ENCODE measurements around the gene STAM.

Gene STAM

GRCh38 chr10:17644485-17644943 is 563 bp downstream of the STAM start:
- TF ChIP-seq SIN3A (IDR thresholded peaks at IDR 0.05; ENCODE audit: borderline replicate concordance, insufficient read depth, low read length) (no peak), REST (IDR thresholded peaks at IDR 0.05; ENCODE audit: insufficient read depth in 1 of 2, low read depth in 2 of 2, low read length in 2 of 2) (no peak), POLR2AphosphoS5 (IDR thresholded peaks at IDR 0.05; ENCODE audit: low read depth, low read length) (no peak), FOXP2 (optimal IDR thresholded peaks at IDR 0.05; ENCODE audit: borderline replicate concordance, extremely low read depth, extremely low read length, insufficient read depth) (no peak), TAF1 (IDR thresholded peaks at IDR 0.05; ENCODE audit: borderline replicate concordance, insufficient read depth, low read length) (no peak)

GRCh38 chr10:17645621-17646345 is 1.8 kb downstream of the STAM start:
- TF ChIP-seq SIN3A (IDR thresholded peaks at IDR 0.05; ENCODE audit: borderline replicate concordance, insufficient read depth, low read length) (no peak), REST (IDR thresholded peaks at IDR 0.05; ENCODE audit: insufficient read depth in 1 of 2, low read depth in 2 of 2, low read length in 2 of 2) (no peak), FOXP2 (optimal IDR thresholded peaks at IDR 0.05; ENCODE audit: borderline replicate concordance, extremely low read depth, extremely low read length, insufficient read depth) (no peak), POLR2AphosphoS5 (IDR thresholded peaks at IDR 0.05; ENCODE audit: low read depth, low read length) (no peak), TAF1 (IDR thresholded peaks at IDR 0.05; ENCODE audit: borderline replicate concordance, insufficient read depth, low read length) (no peak)

- TF ChIP-seq FOXP2 (optimal IDR thresholded peaks at IDR 0.05; ENCODE audit: borderline replicate concordance, extremely low read depth, extremely low read length, insufficient read depth) = no peak
- no peak for TF ChIP-seq POLR2AphosphoS5 (IDR thresholded peaks at IDR 0.05; ENCODE audit: low read depth, low read length)
- TF ChIP-seq TAF1 (IDR thresholded peaks at IDR 0.05; ENCODE audit: borderline replicate concordance, insufficient read depth, low read length) = no peak
- no peak for TF ChIP-seq REST (IDR thresholded peaks at IDR 0.05; ENCODE audit: insufficient read depth in 1 of 2, low read depth in 2 of 2, low read length in 2 of 2)
- TF ChIP-seq SIN3A (IDR thresholded peaks at IDR 0.05; ENCODE audit: borderline replicate concordance, insufficient read depth, low read length) = no peak
Measured at GRCh38 chr10:17647326-17647725, 3.4 kb downstream of the STAM start.

GRCh38 chr10:17648243-17649035 is 4.5 kb downstream of the STAM start:
- TF ChIP-seq REST (IDR thresholded peaks at IDR 0.05; ENCODE audit: insufficient read depth in 1 of 2, low read depth in 2 of 2, low read length in 2 of 2) (no peak), SIN3A (IDR thresholded peaks at IDR 0.05; ENCODE audit: borderline replicate concordance, insufficient read depth, low read length) (no peak), POLR2AphosphoS5 (IDR thresholded peaks at IDR 0.05; ENCODE audit: low read depth, low read length) (no peak), TAF1 (IDR thresholded peaks at IDR 0.05; ENCODE audit: borderline replicate concordance, insufficient read depth, low read length) (no peak), FOXP2 (optimal IDR thresholded peaks at IDR 0.05; ENCODE audit: borderline replicate concordance, extremely low read depth, extremely low read length, insufficient read depth) (no peak)

All from PFSK-1 (cell line).